Fibroblast of lung (primary cell): ENCODE data around the gene STX17.

Experiments used
- CTCF ChIP-seq, 2 donors: IDR thresholded peaks in 1 of 2; conservative IDR thresholded peaks in 1 of 2; 1 replicate in 1 of 2; 2 replicates in 1 of 2; pipeline ENCODE4 v1.5.1; 2011 to 2012; ENCODE audit warnings: low read length in 2 of 2, control low read depth in 1 of 2, inconsistent platforms in 1 of 2, low read depth in 1 of 2, mild to moderate bottlenecking in 1 of 2
- EZH2 ChIP-seq: IDR thresholded peaks from 2 replicates; pipeline ENCODE4 v1.5.1; 2012; ENCODE audit warnings: low read length, control low read depth, mild to moderate bottlenecking; ENCODE audit errors: missing control alignments

GRCh38 chr9:99929652-99930051, 23.2 kb downstream of the STX17 start:
- no peak for TF ChIP-seq CTCF (conservative IDR thresholded peaks at IDR 0.05 in 1 of 2, IDR thresholded peaks at IDR 0.05 in 1 of 2; ENCODE audit: low read depth in 1 of 2, low read length in 2 of 2)
- no peak for TF ChIP-seq EZH2
